ENCODE measurements around the gene SLC16A1.
A peak's percentile ranks its signal among the peaks of the same experiment; 100 is the strongest.
"Not testable (repeated sequence)": the region's sequence is repeated elsewhere in the genome, so short reads cannot be mapped to it uniquely, and the experiment has no call there.

SLC16A1 gene

DNA sequence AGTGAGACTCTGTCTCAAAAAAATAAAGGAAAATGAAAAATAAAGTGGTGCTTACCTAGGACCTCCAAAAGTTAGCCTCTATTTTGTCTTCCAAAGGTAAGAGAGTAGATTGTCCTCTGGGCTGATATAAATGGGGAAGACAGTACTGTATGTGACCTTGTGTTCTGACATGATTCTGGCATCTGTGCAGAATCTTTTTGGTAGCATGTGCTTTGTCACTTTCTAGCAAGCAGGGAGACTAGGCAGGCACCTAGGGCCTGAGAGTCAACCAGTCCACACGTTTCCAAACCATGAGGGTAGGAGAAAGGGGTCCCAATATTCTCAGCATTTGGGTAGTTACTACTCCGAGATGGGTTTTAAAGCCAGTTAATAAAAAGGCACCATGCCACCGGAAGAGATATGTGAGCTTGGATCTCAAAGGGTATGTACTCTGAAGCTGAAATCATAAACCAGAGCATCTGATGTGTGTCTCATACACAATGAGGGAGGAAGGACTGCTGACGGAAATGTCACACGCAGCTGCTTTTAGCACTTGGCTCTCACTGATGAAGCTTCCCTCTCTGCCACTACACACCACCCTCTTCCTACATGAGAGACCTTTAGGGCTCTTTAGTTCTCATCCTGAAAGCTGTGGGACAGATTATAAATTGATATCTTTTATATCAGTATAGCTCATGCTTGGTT lies 27.0 kb upstream of the SLC16A1 start:
- H3K27ac Mint-ChIP-seq = no peak overlapping the region
- DNase-seq = no peak
- H3K4me1 Mint-ChIP-seq = no peaks in the 10 kb centered on the region
- H3K4me3 Mint-ChIP-seq = no peak overlapping the region
- no peaks in the 10 kb centered on the region for H3K27me3 Mint-ChIP-seq
- no peaks in the 10 kb centered on the region for H3K9me3 Mint-ChIP-seq
- H3K36me3 Mint-ChIP-seq (ENCODE audit: low read depth) = peaks cover 2% of the 10 kb centered on the region
- no peak for ATAC-seq

DNA sequence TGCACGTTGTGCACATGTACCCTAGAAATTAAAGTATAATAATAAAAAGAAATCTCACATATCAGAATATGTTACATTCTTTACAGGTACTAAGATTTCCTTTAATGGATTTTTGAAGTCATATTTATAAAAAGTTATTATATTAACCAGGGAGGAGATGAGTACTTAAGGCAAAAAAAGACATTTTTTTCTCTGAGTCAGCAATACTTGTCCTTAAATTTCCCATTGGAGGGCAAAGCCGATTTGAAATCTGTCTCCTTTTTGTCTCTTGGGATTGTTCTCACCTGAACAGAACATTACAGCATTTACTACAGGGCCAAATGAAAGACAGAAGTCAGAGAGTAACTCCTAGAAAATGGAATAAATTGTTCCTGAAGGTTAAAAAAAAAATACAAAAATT lies 26.3 kb upstream of the SLC16A1 start:
- Mint-ChIP-seq H3K36me3 (ENCODE audit: low read depth) (peaks cover 2% of the 10 kb centered on the region), H3K4me1 (no peaks in the 10 kb centered on the region), H3K4me3 (no peak overlapping the region), H3K9me3 (no peaks in the 10 kb centered on the region), H3K27me3 (no peaks in the 10 kb centered on the region), H3K27ac (no peak overlapping the region)
- DNase-seq (no peak), ATAC-seq (no peak)

DNA sequence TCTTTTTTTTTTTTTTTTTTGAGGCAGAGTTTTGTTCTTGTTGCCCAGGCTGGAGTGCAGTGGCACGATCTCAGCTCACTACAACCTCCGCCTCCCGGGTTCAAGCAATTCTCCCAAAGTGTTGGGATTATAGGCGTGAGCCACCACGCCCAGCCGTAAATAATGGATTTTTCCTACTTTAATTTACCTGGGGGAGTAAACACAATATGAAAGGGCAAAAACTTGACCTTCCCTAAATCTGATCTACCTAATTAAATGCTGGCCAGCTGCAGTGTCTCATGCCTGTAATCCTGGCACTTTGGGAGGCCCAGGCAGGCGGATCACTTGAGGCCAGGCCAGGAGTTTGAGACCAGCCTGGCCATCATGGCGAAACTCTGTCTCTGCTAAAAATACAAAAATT lies 25.8 kb upstream of the SLC16A1 start:
- H3K4me3 Mint-ChIP-seq; H3K27me3 Mint-ChIP-seq; H3K4me1 Mint-ChIP-seq; DNase-seq; H3K27ac Mint-ChIP-seq; H3K9me3 Mint-ChIP-seq; ATAC-seq; H3K36me3 Mint-ChIP-seq (ENCODE audit: low read depth): not testable (repeated sequence)

DNA sequence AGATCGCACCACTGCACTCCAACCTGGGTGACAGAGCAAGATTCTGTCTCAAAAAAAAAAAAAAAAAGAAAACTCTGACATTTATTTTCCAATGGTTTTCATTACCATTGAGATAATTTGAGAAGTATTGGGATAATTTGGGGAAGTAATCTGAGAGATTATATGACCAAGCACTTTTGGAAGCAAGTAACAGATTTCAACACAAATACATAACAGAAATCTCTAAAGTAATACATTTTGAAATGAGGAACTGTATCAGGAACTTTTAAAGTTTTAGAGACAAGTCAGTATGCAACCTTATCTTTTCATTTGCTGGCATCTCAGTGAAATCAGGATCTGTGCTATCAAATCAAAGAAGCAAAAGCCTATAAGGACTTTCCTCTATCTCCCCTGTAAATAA lies 25.4 kb upstream of the SLC16A1 start:
- Mint-ChIP-seq H3K9me3 (no peaks in the 10 kb centered on the region), H3K4me3 (no peak overlapping the region), H3K27ac (no peak overlapping the region), H3K27me3 (no peaks in the 10 kb centered on the region), H3K36me3 (ENCODE audit: low read depth) (peaks cover 2% of the 10 kb centered on the region), H3K4me1 (no peaks in the 10 kb centered on the region)
- no peak for ATAC-seq
- no peak for DNase-seq

DNA sequence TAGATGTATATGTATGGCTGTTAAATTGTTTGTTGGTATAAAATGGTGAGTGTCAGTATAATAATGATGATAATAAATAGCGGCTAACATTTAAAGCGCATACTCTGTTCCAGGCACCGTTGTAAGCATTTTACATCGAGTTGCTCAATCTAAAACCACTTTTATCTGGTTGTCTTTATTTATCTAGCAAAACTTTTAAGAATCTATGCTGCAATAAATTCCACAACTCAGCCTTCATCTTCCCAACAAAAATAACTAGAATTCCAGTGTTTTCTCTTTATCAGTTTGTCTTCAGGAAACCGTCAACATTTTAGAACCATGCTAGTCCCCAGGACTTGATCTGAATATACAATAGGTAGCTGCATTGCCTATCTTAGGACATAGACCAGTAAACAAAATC lies 19.3 kb upstream of the SLC16A1 start:
- no peaks in the 10 kb centered on the region for H3K4me1 Mint-ChIP-seq
- H3K36me3 Mint-ChIP-seq (ENCODE audit: low read depth) = peaks cover 19% of the 10 kb centered on the region
- H3K27ac Mint-ChIP-seq = no peak overlapping the region
- H3K9me3 Mint-ChIP-seq = no peaks in the 10 kb centered on the region
- DNase-seq = no peak
- no peak for ATAC-seq
- no peaks in the 10 kb centered on the region for H3K27me3 Mint-ChIP-seq
- no peak overlapping the region for H3K4me3 Mint-ChIP-seq

DNA sequence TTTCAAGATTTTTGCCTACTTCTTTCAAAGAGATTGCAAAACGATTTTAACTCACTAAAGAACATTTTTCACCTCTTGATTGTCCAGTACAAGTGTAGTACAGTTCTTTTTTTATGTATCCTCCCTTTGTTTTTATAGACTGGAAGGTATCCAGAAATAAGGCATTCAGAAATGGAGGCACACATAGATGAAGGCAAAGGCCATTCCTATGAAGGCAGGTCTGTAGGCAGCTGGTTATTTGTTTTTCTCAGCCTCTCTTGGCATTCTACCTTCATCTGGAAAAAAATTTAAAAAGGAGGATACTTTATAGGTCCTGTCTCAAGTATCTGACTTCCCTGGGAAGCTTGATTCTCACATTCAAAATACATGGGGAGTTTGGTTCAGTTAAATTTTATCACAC lies 18.6 kb upstream of the SLC16A1 start:
- H3K36me3 Mint-ChIP-seq (ENCODE audit: low read depth) = peaks cover 22% of the 10 kb centered on the region
- H3K27ac Mint-ChIP-seq = no peak overlapping the region
- DNase-seq (no peak), ATAC-seq (no peak)
- no peaks in the 10 kb centered on the region for H3K9me3 Mint-ChIP-seq
- H3K4me1 Mint-ChIP-seq = no peaks in the 10 kb centered on the region
- H3K27me3 Mint-ChIP-seq = no peaks in the 10 kb centered on the region
- H3K4me3 Mint-ChIP-seq = no peak overlapping the region

DNA sequence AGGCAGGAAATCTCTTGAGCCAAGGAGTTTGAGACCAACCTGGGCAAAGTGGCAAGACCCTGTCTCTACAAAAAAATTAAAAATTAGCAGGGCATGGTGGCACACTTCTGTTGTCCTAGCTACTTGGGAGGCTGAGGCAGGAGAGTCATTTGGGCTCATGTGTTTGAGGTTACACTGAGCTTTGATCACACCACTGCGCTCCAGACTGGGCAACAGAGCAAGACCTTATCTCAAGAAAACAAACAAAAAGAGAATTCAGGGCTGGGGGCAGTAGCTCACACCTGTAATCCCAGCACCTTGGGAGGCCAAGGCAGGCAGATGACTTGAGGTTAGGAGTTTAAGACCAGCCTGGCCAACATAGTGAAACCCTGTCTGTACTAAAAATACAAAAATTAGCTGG lies 17.8 kb upstream of the SLC16A1 start:
- Mint-ChIP-seq H3K27me3 (no peaks in the 10 kb centered on the region), H3K4me3 (no peak overlapping the region), H3K36me3 (ENCODE audit: low read depth) (peaks cover 27% of the 10 kb centered on the region), H3K4me1 (no peaks in the 10 kb centered on the region), H3K27ac (no peak overlapping the region), H3K9me3 (no peaks in the 10 kb centered on the region)
- no peak for DNase-seq
- ATAC-seq = no peak

DNA sequence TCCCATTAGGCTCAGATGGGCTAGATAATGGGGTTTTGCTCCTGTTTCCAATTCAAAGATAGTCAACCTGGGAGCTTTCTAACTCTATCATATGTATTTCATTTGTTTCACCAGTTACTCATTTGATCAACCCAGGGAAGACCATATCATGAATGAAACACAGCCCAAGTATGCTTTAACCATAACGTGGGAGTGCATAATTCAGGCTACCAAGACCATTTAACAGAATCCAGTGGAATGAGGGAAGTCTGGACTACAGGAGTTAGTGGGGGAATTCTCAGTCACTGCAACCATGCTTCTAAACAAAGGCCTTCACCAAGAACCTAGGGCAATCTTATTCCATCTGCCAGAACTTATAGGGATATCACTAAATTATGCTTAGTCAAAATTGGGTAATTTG lies 15.0 kb upstream of the SLC16A1 start:
- Mint-ChIP-seq H3K4me3 (no peak overlapping the region), H3K9me3 (no peaks in the 10 kb centered on the region), H3K27ac (no peak overlapping the region), H3K4me1 (no peaks in the 10 kb centered on the region), H3K36me3 (ENCODE audit: low read depth) (peaks cover 46% of the 10 kb centered on the region), H3K27me3 (no peaks in the 10 kb centered on the region)
- no peak for ATAC-seq
- DNase-seq = no peak

DNA sequence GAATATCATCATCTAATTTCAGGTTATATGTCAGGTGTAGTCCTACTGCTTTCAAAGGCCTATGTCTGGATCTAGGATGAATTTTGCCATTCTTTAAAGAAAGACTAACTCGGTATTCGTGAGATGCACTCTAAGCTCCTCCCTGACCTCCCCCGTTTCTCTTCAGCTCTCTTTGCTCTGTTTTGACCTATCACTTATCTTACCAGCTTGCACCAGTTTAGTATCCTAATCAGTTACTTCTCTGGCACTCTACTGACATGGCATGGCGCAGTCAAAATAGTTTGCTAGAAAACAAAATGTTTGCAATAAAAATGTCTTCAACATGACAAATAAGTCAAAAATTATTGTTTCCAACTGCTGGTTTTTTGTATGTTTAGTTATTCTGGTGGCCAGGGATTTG lies 8.4 kb upstream of the SLC16A1 start:
- H3K4me3 Mint-ChIP-seq = no peak overlapping the region
- no peak for DNase-seq
- H3K36me3 Mint-ChIP-seq (ENCODE audit: low read depth) = peaks cover 72% of the 10 kb centered on the region
- ATAC-seq = no peak
- no peak overlapping the region for H3K27ac Mint-ChIP-seq
- no peaks in the 10 kb centered on the region for H3K27me3 Mint-ChIP-seq
- H3K4me1 Mint-ChIP-seq = peaks cover 30% of the 10 kb centered on the region
- H3K9me3 Mint-ChIP-seq = no peaks in the 10 kb centered on the region

DNA sequence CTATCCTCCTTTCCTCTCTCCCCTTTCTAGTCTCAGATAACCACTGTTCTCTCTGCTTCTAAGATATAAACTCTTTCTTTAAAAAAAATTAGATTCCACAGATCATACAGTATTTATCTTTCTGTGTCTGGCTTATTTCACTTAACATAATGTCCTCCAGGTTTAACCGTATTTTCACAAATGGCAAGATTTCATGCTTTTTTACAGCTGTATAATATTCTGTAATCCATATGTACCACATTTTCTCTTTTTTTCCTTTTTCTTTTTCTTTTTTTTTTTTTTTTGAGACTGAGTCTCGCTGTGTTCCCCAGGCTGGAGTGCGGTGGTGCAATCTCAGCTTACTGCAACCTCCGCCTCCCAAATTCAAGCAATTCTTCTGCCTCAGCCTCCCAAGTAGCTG lies 5.1 kb upstream of the SLC16A1 start:
- peaks cover 47% of the 10 kb centered on the region for H3K4me1 Mint-ChIP-seq
- no peak for DNase-seq
- no peak overlapping the region for H3K4me3 Mint-ChIP-seq
- H3K9me3 Mint-ChIP-seq = no peaks in the 10 kb centered on the region
- peaks cover 62% of the 10 kb centered on the region for H3K36me3 Mint-ChIP-seq (ENCODE audit: low read depth)
- no peak for ATAC-seq
- no peaks in the 10 kb centered on the region for H3K27me3 Mint-ChIP-seq
- H3K27ac Mint-ChIP-seq = no peak overlapping the region

DNA sequence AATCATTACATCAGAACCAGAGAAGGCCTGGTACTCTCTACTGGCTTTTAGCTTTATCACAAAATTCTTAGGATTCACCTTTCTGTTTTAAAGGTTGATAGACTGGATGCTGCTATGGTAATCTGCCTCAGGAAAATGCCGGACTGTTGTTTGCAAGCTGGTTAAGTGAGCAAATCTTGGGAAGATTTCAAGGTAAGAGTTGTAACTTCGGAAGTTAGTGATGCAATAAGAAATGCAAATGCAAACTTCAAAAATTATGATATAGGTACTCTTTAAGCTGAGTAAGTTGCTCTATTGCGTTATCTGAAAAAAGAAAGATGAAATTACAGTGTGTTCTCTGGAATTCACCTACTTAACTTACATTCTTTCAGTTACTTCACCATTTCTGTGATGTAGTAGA lies 4.4 kb upstream of the SLC16A1 start:
- no peaks in the 10 kb centered on the region for H3K27me3 Mint-ChIP-seq
- peaks cover 47% of the 10 kb centered on the region for H3K4me1 Mint-ChIP-seq
- peak overlapping the region; percentile 7 for H3K4me3 Mint-ChIP-seq
- H3K9me3 Mint-ChIP-seq = no peaks in the 10 kb centered on the region
- H3K27ac Mint-ChIP-seq = no peak overlapping the region
- DNase-seq (no peak), ATAC-seq (no peak)
- H3K36me3 Mint-ChIP-seq (ENCODE audit: low read depth) = peaks cover 58% of the 10 kb centered on the region

DNA sequence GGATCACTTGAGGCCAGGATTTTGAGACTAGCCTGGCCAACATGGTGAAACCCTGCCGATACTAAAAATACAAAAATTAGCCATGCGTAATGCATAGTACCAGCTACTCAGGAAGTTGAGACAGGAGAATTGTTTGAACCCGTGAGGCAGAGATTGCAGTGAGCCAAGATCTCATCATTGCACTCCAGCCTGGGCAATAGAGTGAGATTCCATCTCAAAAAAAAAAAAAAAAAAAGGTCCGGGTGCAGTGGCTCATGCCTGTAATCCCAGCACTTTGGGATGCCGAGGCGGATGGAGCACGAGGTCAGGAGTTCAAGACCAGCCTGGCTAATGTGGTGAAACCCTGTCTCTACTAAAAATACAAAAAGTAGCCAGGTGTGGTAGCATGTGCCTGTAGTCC lies 2.2 kb upstream of the SLC16A1 start:
- not testable (repeated sequence) for H3K9me3 Mint-ChIP-seq

DNA sequence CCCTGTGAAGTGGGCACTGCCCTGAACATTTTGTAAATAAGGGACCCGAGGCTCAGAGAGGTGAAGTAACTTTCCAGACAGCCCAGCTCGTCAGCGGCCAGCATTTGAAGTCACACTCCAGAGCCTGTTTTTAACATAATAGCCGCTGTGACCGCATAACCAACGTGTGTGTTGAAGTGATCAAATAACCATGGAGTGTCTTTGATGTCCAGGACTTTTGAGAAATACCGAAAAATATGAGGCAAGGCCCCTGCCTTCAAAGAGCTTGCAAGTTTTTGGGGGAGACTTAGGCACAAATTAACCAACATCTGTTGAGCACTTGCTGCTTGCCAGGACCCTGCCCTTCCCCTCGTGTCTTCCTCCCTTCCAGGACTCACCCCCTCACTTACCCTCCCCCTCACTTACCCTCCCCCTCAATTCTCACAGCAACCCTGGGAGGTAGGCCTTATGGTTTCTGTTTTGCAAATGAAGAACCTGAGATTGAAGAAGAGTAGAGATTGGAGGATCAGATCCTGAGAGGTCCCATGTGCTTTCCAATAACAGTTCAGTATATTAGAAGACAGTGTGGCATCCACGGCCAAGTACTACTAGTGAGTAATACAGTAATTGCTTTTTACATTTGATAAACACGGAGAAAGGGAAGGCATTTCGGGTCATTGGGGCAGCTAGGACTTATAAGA lies 1.3 kb upstream of the SLC16A1 start:
- Mint-ChIP-seq H3K27me3 (no peaks in the 10 kb centered on the region), H3K4me3 (peak overlapping the region; percentile 100), H3K9me3 (no peaks in the 10 kb centered on the region), H3K27ac (peak overlapping the region; percentile 100), H3K4me1 (peaks cover 66% of the 10 kb centered on the region), H3K36me3 (ENCODE audit: low read depth) (peaks cover 66% of the 10 kb centered on the region)
- DNase-seq (peak; percentile 37), ATAC-seq (peak; percentile 54)

More for the DNA sequence above, 2.2 kb upstream of the SLC16A1 start:
- not testable (repeated sequence) for H3K27me3 Mint-ChIP-seq, DNase-seq, ATAC-seq
- Mint-ChIP-seq H3K36me3 (ENCODE audit: low read depth) (peaks cover 68% of the 10 kb centered on the region), H3K4me3 (peak overlapping the region; percentile 100), H3K27ac (peak overlapping the region; percentile 39), H3K4me1 (peaks cover 66% of the 10 kb centered on the region)

DNA sequence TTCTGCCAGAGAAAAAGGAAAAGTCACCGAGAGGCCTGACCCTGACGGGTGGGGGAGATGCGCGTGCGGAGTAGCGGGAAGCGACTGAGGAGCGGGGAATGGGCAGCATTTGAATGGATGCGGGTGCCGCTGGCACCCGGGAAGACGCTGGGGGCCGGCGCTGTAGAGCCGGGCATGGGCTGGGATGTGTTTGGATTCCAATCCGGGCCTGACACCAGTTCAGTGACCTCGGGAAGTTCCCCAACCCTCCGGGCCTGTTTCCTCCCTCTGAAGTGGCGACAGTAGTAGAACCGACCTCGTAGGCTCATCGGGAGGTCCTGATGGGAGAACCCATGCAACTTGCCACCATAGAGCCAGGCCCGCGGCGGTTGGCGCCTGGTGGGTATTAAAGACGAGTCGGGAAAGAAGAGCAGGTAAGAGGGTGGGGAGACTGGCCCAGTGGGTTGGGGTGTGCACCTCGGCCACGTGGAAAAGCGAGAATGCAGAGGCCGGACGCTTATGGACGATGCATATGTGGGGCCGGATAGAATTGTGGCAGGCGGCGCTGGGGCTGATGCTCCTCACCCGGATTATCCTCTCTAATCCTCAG lies 642 bp upstream of the SLC16A1 start:
- Mint-ChIP-seq H3K9me3 (no peaks in the 10 kb centered on the region), H3K27me3 (no peaks in the 10 kb centered on the region), H3K36me3 (ENCODE audit: low read depth) (peaks cover 66% of the 10 kb centered on the region), H3K27ac (peak overlapping the region; percentile 100), H3K4me1 (peaks cover 68% of the 10 kb centered on the region), H3K4me3 (peak overlapping the region; percentile 100)
- peak; percentile 9 for ATAC-seq
- DNase-seq = peak; percentile 40
